Gastroesophageal sphincter (tissue), 4 donors: ENCODE data around the gene SPTLC3. TPM values are rescaled to one million over a fixed set of nuclear protein-coding genes. Genes with fewer than 3 reads are reported as not detected.

Source experiments
- ATAC-seq: fragments of 150-250 bp; one replicate; pipeline ENCODE4 v1.9.1; 2016; ENCODE audit warnings: mild to moderate bottlenecking, moderate library complexity
- H3K27ac ChIP-seq, 4 donors: fragments of 200-600 bp; sonication (generic) in 3 of 4; 1 replicate in 3 of 4; 2 replicates in 1 of 4; pipeline ENCODE4 v1.5.1; 2016 to 2019
- H3K27me3 ChIP-seq: fragments of 200-600 bp; sonication (generic); one replicate; pipeline ENCODE4 v1.5.1; 2019
- H3K36me3 ChIP-seq, 2 donors: fragments of 200-600 bp; sonication (generic); one replicate each; pipeline ENCODE4 v1.5.1; 2019; ENCODE audit warnings: control low read depth in 1 of 2
- H3K4me1 ChIP-seq, 3 donors: fragments of 200-600 bp; sonication (generic); 1 replicate in 2 of 3; 2 replicates in 1 of 3; pipeline ENCODE4 v1.5.1; 2016 to 2019; ENCODE audit warnings: control low read depth in 2 of 3
- H3K4me3 ChIP-seq, 2 donors: fragments of 200-600 bp; sonication (generic); one replicate each; pipeline ENCODE4 v1.5.1; 2019; ENCODE audit warnings: mild to moderate bottlenecking in 1 of 2, moderate library complexity in 1 of 2
- H3K9me3 ChIP-seq, 3 donors: fragments of 200-600 bp; sonication (generic); one replicate each; pipeline ENCODE4 v1.5.1; 2017 to 2019; ENCODE audit warnings: control low read depth in 2 of 3
- EP300 ChIP-seq: sonication (generic); formaldehyde crosslinking; IDR thresholded peaks from one replicate; pipeline ENCODE4 v1.6.1; 2017; ENCODE audit warnings: antibody characterized with exemption, mild to moderate bottlenecking
- POLR2A ChIP-seq, 2 donors: fragments of 450-650 bp; IDR thresholded peaks; one replicate each; pipeline ENCODE4 v1.6.1; 2017; ENCODE audit warnings: antibody characterized with exemption in 2 of 2, mild to moderate bottlenecking in 2 of 2, moderate library complexity in 1 of 2
- POLR2AphosphoS5 ChIP-seq: sonication (generic); formaldehyde crosslinking; IDR thresholded peaks from one replicate; pipeline ENCODE4 v1.6.1; 2017; ENCODE audit warnings: antibody characterized with exemption
- WGBS, 2 donors: methylation state at CpG; one replicate each; pipeline ENCODE4 v1.1.5; 2018; ENCODE audit warnings: low coverage in 1 of 2; 5-methylcytosine and 5-hydroxymethylcytosine counted together
- total RNA-seq, 4 donors: library from RNA; depleted of rRNA; stranded (reverse); fragments of >200 nt; gene quantifications; one replicate each; pipeline ENCODE4 v1.1.0, GENCODE V29; 2016
- TF ChIP-seq, protein P1 (sequence below), 4 experiments: fragments of 200-600 bp in 2 of 4; fragments of 450-650 bp in 2 of 4; sonication (generic) in 1 of 4; IDR thresholded peaks; one replicate each; pipeline ENCODE4 v1.5.1; 2017 to 2019; ENCODE audit warnings: antibody characterized with exemption in 4 of 4, mild to moderate bottlenecking in 2 of 4, moderate library complexity in 2 of 4

Gene SPTLC3
- total RNA-seq, 4 donors from 2014 or later: 2.0 to 14.6 (median 5.3) TPM

DNA sequence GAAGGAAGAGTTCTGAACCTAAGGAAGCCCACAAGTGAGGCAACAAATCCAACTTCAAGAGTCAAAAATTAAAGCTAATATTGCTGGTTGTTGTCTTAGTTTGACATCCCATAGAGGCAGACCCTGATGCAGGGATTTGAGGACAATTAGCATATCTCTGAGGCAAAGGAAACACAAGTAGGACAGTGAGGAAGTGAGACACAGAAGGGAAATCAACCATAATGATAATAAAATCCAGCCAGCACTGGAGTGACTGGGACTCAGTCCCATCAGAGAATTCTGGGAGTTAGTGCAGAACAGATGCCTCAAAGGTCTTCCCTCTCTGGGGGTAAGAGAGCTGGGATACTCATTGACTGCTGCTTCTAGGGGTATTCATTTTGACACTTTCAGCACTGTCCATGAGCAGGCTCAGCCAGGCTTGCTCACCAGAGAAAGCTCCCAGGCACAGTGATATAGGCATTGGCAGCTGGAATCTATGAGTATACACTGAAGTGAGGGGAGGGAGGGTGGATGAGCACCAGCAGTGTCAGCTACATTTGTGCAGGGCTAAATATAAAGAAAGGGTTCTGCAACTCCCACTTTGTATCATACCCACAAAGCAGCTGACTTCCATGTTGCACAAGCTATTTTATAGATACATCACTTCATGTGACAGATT is 43.4 kb upstream of the SPTLC3 start:
- Histone ChIP-seq H3K36me3 (no peaks in the 10 kb centered on the region), H3K9me3 (no peaks in the 10 kb centered on the region), H3K27ac (no peak overlapping the region), H3K4me1 (peaks cover 0 to under 1% (median 0%) of the 10 kb centered on the region in 3 donors), H3K27me3 (no peaks in the 10 kb centered on the region), H3K4me3 (no peak overlapping the region)
- TF ChIP-seq POLR2A (IDR thresholded peaks at IDR 0.05): no peak
- no peak for TF ChIP-seq EP300
- TF ChIP-seq, protein P1, sequence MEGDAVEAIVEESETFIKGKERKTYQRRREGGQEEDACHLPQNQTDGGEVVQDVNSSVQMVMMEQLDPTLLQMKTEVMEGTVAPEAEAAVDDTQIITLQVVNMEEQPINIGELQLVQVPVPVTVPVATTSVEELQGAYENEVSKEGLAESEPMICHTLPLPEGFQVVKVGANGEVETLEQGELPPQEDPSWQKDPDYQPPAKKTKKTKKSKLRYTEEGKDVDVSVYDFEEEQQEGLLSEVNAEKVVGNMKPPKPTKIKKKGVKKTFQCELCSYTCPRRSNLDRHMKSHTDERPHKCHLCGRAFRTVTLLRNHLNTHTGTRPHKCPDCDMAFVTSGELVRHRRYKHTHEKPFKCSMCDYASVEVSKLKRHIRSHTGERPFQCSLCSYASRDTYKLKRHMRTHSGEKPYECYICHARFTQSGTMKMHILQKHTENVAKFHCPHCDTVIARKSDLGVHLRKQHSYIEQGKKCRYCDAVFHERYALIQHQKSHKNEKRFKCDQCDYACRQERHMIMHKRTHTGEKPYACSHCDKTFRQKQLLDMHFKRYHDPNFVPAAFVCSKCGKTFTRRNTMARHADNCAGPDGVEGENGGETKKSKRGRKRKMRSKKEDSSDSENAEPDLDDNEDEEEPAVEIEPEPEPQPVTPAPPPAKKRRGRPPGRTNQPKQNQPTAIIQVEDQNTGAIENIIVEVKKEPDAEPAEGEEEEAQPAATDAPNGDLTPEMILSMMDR (IDR thresholded peaks at IDR 0.05): no peak
- TF ChIP-seq POLR2AphosphoS5: no peak
- no peak for ATAC-seq

DNA sequence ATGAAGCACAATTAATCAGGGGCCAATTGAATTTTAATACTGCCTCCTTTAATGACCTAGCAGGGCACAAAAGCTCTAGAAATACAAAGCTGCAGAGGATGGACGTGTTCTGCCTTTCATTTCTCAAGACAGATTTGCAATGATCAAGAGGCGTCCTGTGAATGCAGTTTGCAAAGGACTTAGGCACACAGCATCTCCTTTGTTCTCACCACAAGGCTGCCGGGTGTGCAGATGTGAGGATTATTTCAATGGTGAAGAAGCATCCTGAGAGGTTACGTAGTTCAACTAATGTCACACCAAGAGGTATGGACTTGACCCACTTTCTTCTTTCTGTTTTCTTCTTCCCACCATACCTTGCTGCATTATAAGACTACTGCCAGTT is 42.9 kb upstream of the SPTLC3 start:
- Histone ChIP-seq H3K27ac (no peak overlapping the region), H3K4me1 (peaks cover 0 to 4% (median 0%) of the 10 kb centered on the region in 3 donors), H3K27me3 (no peaks in the 10 kb centered on the region), H3K36me3 (no peaks in the 10 kb centered on the region), H3K4me3 (no peak overlapping the region), H3K9me3 (no peaks in the 10 kb centered on the region)
- TF ChIP-seq POLR2AphosphoS5: no peak
- no peak for TF ChIP-seq EP300
- TF ChIP-seq, protein P1 (IDR thresholded peaks at IDR 0.05): no peak
- TF ChIP-seq POLR2A (IDR thresholded peaks at IDR 0.05): no peak
- no peak for ATAC-seq
- 71 to 80% methylated on average over 1 to 4 of the region's 4 CpGs for WGBS, 2 donors

DNA sequence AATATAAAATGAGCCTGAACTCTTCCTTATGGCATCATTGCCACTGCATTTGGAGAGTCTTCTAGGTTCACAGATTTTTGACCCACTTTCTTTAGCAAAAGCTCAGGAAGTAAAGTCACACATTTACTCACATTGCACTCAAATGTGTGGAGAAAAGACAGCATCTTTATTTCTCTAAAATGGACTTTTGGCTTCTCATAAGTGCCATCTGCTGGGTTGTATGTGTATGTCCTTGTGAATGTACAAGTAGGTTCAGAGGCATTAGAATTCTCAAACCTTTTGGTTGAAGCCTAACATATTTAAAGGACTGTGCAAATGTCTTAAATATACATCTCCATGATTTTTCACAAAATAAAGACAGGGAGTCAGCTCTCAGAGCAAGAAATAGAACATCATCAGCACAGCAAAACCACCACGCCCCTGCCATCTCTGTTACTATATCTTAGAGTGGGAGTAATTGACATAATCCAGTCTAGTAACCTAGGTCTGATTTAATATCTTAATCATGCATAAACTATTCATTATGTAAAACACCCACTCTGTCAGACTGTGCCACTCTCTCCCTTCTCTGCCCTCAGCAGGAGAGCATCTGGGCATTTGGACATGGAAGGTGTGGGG is 42.2 kb upstream of the SPTLC3 start:
- no CpG with 5 or more reads among the region's 1 CpG for WGBS, 2 donors
- Histone ChIP-seq H3K36me3 (no peaks in the 10 kb centered on the region), H3K9me3 (no peaks in the 10 kb centered on the region), H3K27ac (no peak overlapping the region), H3K4me1 (peaks cover 0 to 4% (median 0%) of the 10 kb centered on the region in 3 donors), H3K27me3 (no peaks in the 10 kb centered on the region), H3K4me3 (no peak overlapping the region)
- ATAC-seq: no peak
- TF ChIP-seq, protein P1 (IDR thresholded peaks at IDR 0.05): peak in 2 of 4 experiments; percentile 14 to 27
- no peak for TF ChIP-seq POLR2A (IDR thresholded peaks at IDR 0.05)

DNA sequence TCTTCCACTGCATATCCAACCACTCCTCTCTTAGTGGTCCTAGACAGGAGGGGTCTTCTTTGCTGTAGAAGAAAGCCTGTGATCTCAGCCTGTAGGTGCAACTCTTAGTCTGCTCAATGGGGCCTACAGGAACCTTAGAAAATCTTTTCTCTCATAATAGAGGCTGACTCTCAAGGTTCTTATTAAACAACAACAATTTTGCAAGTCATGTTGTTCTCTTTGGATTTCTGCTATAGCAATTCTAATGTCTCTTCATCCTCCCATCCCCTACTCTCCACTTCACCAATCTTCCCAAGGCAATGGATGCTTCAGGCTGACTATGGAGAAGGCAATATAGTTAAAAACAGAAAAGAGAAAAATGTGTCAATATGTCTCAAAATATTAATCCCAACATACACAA is 40.8 kb upstream of the SPTLC3 start:
- TF ChIP-seq POLR2A (IDR thresholded peaks at IDR 0.05): no peak
- TF ChIP-seq, protein P1 (IDR thresholded peaks at IDR 0.05): no peak
- no peak for TF ChIP-seq EP300
- no peak for TF ChIP-seq POLR2AphosphoS5
- no peaks in the 10 kb centered on the region for H3K9me3 ChIP-seq
- no peak for ATAC-seq
- no peak overlapping the region for H3K4me3 ChIP-seq
- no peaks in the 10 kb centered on the region for H3K27me3 ChIP-seq
- H3K4me1 ChIP-seq: peaks cover 0 to 4% (median 0%) of the 10 kb centered on the region in 3 donors
- no peaks in the 10 kb centered on the region for H3K36me3 ChIP-seq
- no peak overlapping the region for H3K27ac ChIP-seq

DNA sequence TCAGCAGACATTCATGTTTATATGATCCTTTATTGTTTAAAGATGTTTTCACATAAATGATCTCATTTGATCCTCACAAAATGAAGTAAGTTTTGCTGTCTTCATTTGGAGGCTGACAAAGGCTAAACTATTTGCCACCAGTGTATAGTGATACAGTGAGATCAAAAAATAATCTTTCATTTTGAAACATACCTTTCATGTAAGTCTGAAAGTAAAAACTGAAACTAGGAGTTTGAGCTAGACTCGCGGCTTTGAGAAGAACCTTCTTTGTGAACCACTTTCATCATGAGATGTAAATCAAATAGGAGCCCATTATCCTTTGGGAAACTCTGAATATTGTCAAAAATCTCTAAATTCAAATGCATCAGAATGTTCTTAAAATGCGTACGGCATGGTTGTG is 40.3 kb upstream of the SPTLC3 start:
- Histone ChIP-seq H3K4me1 (peaks cover 0 to 4% (median 0%) of the 10 kb centered on the region in 3 donors), H3K9me3 (no peaks in the 10 kb centered on the region), H3K27me3 (no peaks in the 10 kb centered on the region), H3K27ac (no peak overlapping the region), H3K4me3 (no peak overlapping the region), H3K36me3 (no peaks in the 10 kb centered on the region)
- TF ChIP-seq POLR2AphosphoS5: no peak
- TF ChIP-seq, protein P1 (IDR thresholded peaks at IDR 0.05): no peak
- no peak for TF ChIP-seq EP300
- no peak for TF ChIP-seq POLR2A (IDR thresholded peaks at IDR 0.05)
- no peak for ATAC-seq
- WGBS, 2 donors: 80 to 87% methylated on average over 1 to 4 of the region's 4 CpGs
